ENCODE data around the gene ENTPD1. TPM values are rescaled to one million over a fixed set of nuclear protein-coding genes. Genes with fewer than 3 reads are reported as not detected.

ENTPD1 gene
- total RNA-seq, 1 donor from 2014 or later, result 1.0 TPM

- H3K4me1 Mint-ChIP-seq (ENCODE audit: unreplicated experiment), result peaks cover 4% of the 10 kb centered on the region
- H3K36me3 Mint-ChIP-seq, result no peaks in the 10 kb centered on the region
- no peaks in the 10 kb centered on the region for H3K27me3 Mint-ChIP-seq
- no peak overlapping the region for H3K27ac Mint-ChIP-seq
- no peak for TF ChIP-seq CTCF (conservative IDR thresholded peaks at IDR 0.05)
- H3K9me3 Mint-ChIP-seq, result peaks cover 4% of the 10 kb centered on the region
- H3K4me3 Mint-ChIP-seq, result no peak overlapping the region
- no peak for DNase-seq (ENCODE audit: extremely low spot score, unreplicated experiment)
Measured at GRCh38 chr10:95813054-95813685, 57.2 kb downstream of the ENTPD1 start.

GRCh38 chr10:95814011-95814727, 58.2 kb downstream of the ENTPD1 start:
- H3K4me1 Mint-ChIP-seq (ENCODE audit: unreplicated experiment), result peaks cover 4% of the 10 kb centered on the region
- TF ChIP-seq CTCF (conservative IDR thresholded peaks at IDR 0.05), result no peak
- no peaks in the 10 kb centered on the region for H3K36me3 Mint-ChIP-seq
- DNase-seq (ENCODE audit: extremely low spot score, unreplicated experiment), result no peak
- no peaks in the 10 kb centered on the region for H3K27me3 Mint-ChIP-seq
- peak overlapping the region; percentile 15 for H3K4me3 Mint-ChIP-seq
- H3K9me3 Mint-ChIP-seq, result peaks cover 4% of the 10 kb centered on the region
- H3K27ac Mint-ChIP-seq, result peak overlapping the region; percentile 96

- TF ChIP-seq CTCF (conservative IDR thresholded peaks at IDR 0.05), result no peak
- H3K36me3 Mint-ChIP-seq, result no peaks in the 10 kb centered on the region
Measured at GRCh38 chr10:95815133-95815532, 59.2 kb downstream of the ENTPD1 start.

GRCh38 chr10:95815701-95816240, 59.8 kb downstream of the ENTPD1 start:
- Mint-ChIP-seq H3K36me3 (no peaks in the 10 kb centered on the region), H3K27me3 (peaks cover 8% of the 10 kb centered on the region), H3K9me3 (peaks cover 4% of the 10 kb centered on the region), H3K4me1 (ENCODE audit: unreplicated experiment) (peaks cover 4% of the 10 kb centered on the region), H3K4me3 (no peak overlapping the region), H3K27ac (no peak overlapping the region)
- no peak for TF ChIP-seq CTCF (conservative IDR thresholded peaks at IDR 0.05)
- no peak for DNase-seq (ENCODE audit: extremely low spot score, unreplicated experiment)

More at GRCh38 chr10:95815133-95815532, 59.2 kb downstream of the ENTPD1 start:
- DNase-seq (ENCODE audit: extremely low spot score, unreplicated experiment), result no peak
- Mint-ChIP-seq H3K4me1 (ENCODE audit: unreplicated experiment) (peaks cover 4% of the 10 kb centered on the region), H3K27me3 (peaks cover 4% of the 10 kb centered on the region), H3K4me3 (no peak overlapping the region), H3K27ac (no peak overlapping the region), H3K9me3 (peaks cover 4% of the 10 kb centered on the region)

- Mint-ChIP-seq H3K27me3 (peaks cover 11% of the 10 kb centered on the region), H3K36me3 (no peaks in the 10 kb centered on the region), H3K4me3 (no peak overlapping the region), H3K27ac (no peak overlapping the region), H3K4me1 (ENCODE audit: unreplicated experiment) (peaks cover 4% of the 10 kb centered on the region), H3K9me3 (peaks cover 4% of the 10 kb centered on the region)
- DNase-seq (ENCODE audit: extremely low spot score, unreplicated experiment), result no peak
- no peak for TF ChIP-seq CTCF (conservative IDR thresholded peaks at IDR 0.05)
Measured at GRCh38 chr10:95818010-95818409, 62.0 kb downstream of the ENTPD1 start.

All from type B pancreatic cell (in vitro differentiated cells).